T-helper 2 cell treated with Interferon-gamma antibody and Interleukin-4, amounts not matched to agents 5 μg/mL and 100 μg/mL, for 36 hours (primary cell): Measurements from ENCODE around the gene ASIC2.

ENCODE experiments used
- DNase-seq: peaks from one replicate; pipeline ENCODE4 v3.0.0; 2021; ENCODE audit warnings: low spot score
- H3K27ac Mint-ChIP-seq: one replicate; pipeline ENCODE4 v1.8.0; 2021; ENCODE audit warnings: mild to moderate bottlenecking, mixed read lengths
- H3K27me3 Mint-ChIP-seq: one replicate; pipeline ENCODE4 v1.8.0; 2021; ENCODE audit warnings: low read depth, mixed read lengths
- H3K36me3 Mint-ChIP-seq: one replicate; pipeline ENCODE4 v1.8.0; 2021; ENCODE audit warnings: low read depth, mixed read lengths
- H3K4me1 Mint-ChIP-seq: one replicate; pipeline ENCODE4 v1.8.0; 2021; ENCODE audit warnings: low read depth, mixed read lengths
- H3K4me3 Mint-ChIP-seq: one replicate; pipeline ENCODE4 v1.8.0; 2022; ENCODE audit warnings: mild to moderate bottlenecking, moderate library complexity, mixed read lengths
- H3K9me3 Mint-ChIP-seq: one replicate; pipeline ENCODE4 v1.8.0; 2021; ENCODE audit warnings: mixed read lengths

Gene ASIC2

GRCh38 chr17:33292981-33293867 is at the start of gene ASIC2:
TSS of gene ASIC2 (minus strand) at chr17:33293295.
- no peak within 1 kb of the TSS for H3K4me3 Mint-ChIP-seq
- H3K9me3 Mint-ChIP-seq, result no peaks in the 10 kb centered on the region
- H3K36me3 Mint-ChIP-seq, result no peaks in the 10 kb centered on the region
- no peak within 1 kb of the TSS for H3K27ac Mint-ChIP-seq
- H3K4me1 Mint-ChIP-seq, result peaks cover 2% of the 10 kb centered on the region
- H3K27me3 Mint-ChIP-seq, result peaks cover 52% of the 10 kb centered on the region
- no peak for DNase-seq

- Mint-ChIP-seq H3K4me3 (no peak overlapping the region), H3K27me3 (no peaks in the 10 kb centered on the region), H3K9me3 (no peaks in the 10 kb centered on the region), H3K27ac (no peak overlapping the region), H3K36me3 (no peaks in the 10 kb centered on the region), H3K4me1 (no peaks in the 10 kb centered on the region)
- no peak for DNase-seq
Observed at GRCh38 chr17:33342025-33342424, 48.9 kb upstream of the ASIC2 start.

GRCh38 chr17:33338242-33338641 is 45.1 kb upstream of the ASIC2 start:
- Mint-ChIP-seq H3K27me3 (no peaks in the 10 kb centered on the region), H3K9me3 (no peaks in the 10 kb centered on the region), H3K27ac (no peak overlapping the region), H3K4me3 (no peak overlapping the region), H3K36me3 (no peaks in the 10 kb centered on the region), H3K4me1 (no peaks in the 10 kb centered on the region)
- no peak for DNase-seq

GRCh38 chr17:33335491-33336173 is 42.5 kb upstream of the ASIC2 start:
- Mint-ChIP-seq H3K4me1 (no peaks in the 10 kb centered on the region), H3K36me3 (no peaks in the 10 kb centered on the region), H3K9me3 (no peaks in the 10 kb centered on the region), H3K4me3 (no peak overlapping the region), H3K27ac (no peak overlapping the region), H3K27me3 (no peaks in the 10 kb centered on the region)
- DNase-seq, result no peak

GRCh38 chr17:33334703-33335102 is 41.6 kb upstream of the ASIC2 start:
- no peaks in the 10 kb centered on the region for H3K36me3 Mint-ChIP-seq
- H3K27me3 Mint-ChIP-seq, result no peaks in the 10 kb centered on the region
- no peak for DNase-seq

GRCh38 chr17:33330877-33331276 is 37.8 kb upstream of the ASIC2 start:
- Mint-ChIP-seq H3K27ac (no peak overlapping the region), H3K36me3 (no peaks in the 10 kb centered on the region), H3K27me3 (no peaks in the 10 kb centered on the region), H3K4me3 (no peak overlapping the region), H3K4me1 (no peaks in the 10 kb centered on the region), H3K9me3 (no peaks in the 10 kb centered on the region)
- no peak for DNase-seq

More at GRCh38 chr17:33334703-33335102, 41.6 kb upstream of the ASIC2 start:
- Mint-ChIP-seq H3K27ac (no peak overlapping the region), H3K4me3 (no peak overlapping the region), H3K4me1 (no peaks in the 10 kb centered on the region), H3K9me3 (no peaks in the 10 kb centered on the region)

GRCh38 chr17:33328129-33328528 is 35.0 kb upstream of the ASIC2 start:
- DNase-seq, result no peak

GRCh38 chr17:33324736-33325135 is 31.6 kb upstream of the ASIC2 start:
- no peaks in the 10 kb centered on the region for H3K27me3 Mint-ChIP-seq
- no peaks in the 10 kb centered on the region for H3K4me1 Mint-ChIP-seq
- no peak overlapping the region for H3K4me3 Mint-ChIP-seq
- H3K36me3 Mint-ChIP-seq, result no peaks in the 10 kb centered on the region
- DNase-seq, result no peak
- no peak overlapping the region for H3K27ac Mint-ChIP-seq
- H3K9me3 Mint-ChIP-seq, result no peaks in the 10 kb centered on the region

More at GRCh38 chr17:33328129-33328528, 35.0 kb upstream of the ASIC2 start:
- no peaks in the 10 kb centered on the region for H3K4me1 Mint-ChIP-seq
- H3K4me3 Mint-ChIP-seq, result no peak overlapping the region
- no peak overlapping the region for H3K27ac Mint-ChIP-seq
- H3K27me3 Mint-ChIP-seq, result no peaks in the 10 kb centered on the region
- H3K9me3 Mint-ChIP-seq, result no peaks in the 10 kb centered on the region
- no peaks in the 10 kb centered on the region for H3K36me3 Mint-ChIP-seq

- no peaks in the 10 kb centered on the region for H3K36me3 Mint-ChIP-seq
- H3K9me3 Mint-ChIP-seq, result no peaks in the 10 kb centered on the region
- no peaks in the 10 kb centered on the region for H3K27me3 Mint-ChIP-seq
Observed at GRCh38 chr17:33322063-33322462, 29.0 kb upstream of the ASIC2 start.

GRCh38 chr17:33318241-33318640 is 25.1 kb upstream of the ASIC2 start:
- no peak for DNase-seq
- Mint-ChIP-seq H3K27me3 (no peaks in the 10 kb centered on the region), H3K9me3 (no peaks in the 10 kb centered on the region), H3K27ac (no peak overlapping the region), H3K36me3 (no peaks in the 10 kb centered on the region), H3K4me1 (no peaks in the 10 kb centered on the region), H3K4me3 (no peak overlapping the region)

More at GRCh38 chr17:33322063-33322462, 29.0 kb upstream of the ASIC2 start:
- Mint-ChIP-seq H3K4me3 (no peak overlapping the region), H3K4me1 (no peaks in the 10 kb centered on the region), H3K27ac (no peak overlapping the region)
- DNase-seq, result no peak

GRCh38 chr17:33316746-33317145 is 23.7 kb upstream of the ASIC2 start:
- no peaks in the 10 kb centered on the region for H3K4me1 Mint-ChIP-seq
- no peak overlapping the region for H3K27ac Mint-ChIP-seq
- no peaks in the 10 kb centered on the region for H3K9me3 Mint-ChIP-seq
- H3K27me3 Mint-ChIP-seq, result no peaks in the 10 kb centered on the region
- no peak overlapping the region for H3K4me3 Mint-ChIP-seq
- no peaks in the 10 kb centered on the region for H3K36me3 Mint-ChIP-seq
- DNase-seq, result no peak

- DNase-seq, result no peak
- Mint-ChIP-seq H3K27me3 (peaks cover 5% of the 10 kb centered on the region), H3K36me3 (no peaks in the 10 kb centered on the region), H3K27ac (no peak overlapping the region), H3K4me1 (no peaks in the 10 kb centered on the region), H3K4me3 (no peak overlapping the region), H3K9me3 (no peaks in the 10 kb centered on the region)
Observed at GRCh38 chr17:33310296-33310695, 17.2 kb upstream of the ASIC2 start.

- no peak for DNase-seq
- Mint-ChIP-seq H3K27me3 (peaks cover 9% of the 10 kb centered on the region), H3K36me3 (no peaks in the 10 kb centered on the region), H3K27ac (no peak overlapping the region), H3K4me1 (peaks cover 12% of the 10 kb centered on the region), H3K9me3 (no peaks in the 10 kb centered on the region), H3K4me3 (no peak overlapping the region)
Observed at GRCh38 chr17:33303254-33303653, 10.2 kb upstream of the ASIC2 start.

GRCh38 chr17:33302394-33302793 is 9.3 kb upstream of the ASIC2 start:
- H3K4me1 Mint-ChIP-seq, result peaks cover 12% of the 10 kb centered on the region
- H3K36me3 Mint-ChIP-seq, result no peaks in the 10 kb centered on the region
- no peak overlapping the region for H3K27ac Mint-ChIP-seq
- H3K4me3 Mint-ChIP-seq, result no peak overlapping the region
- peaks cover 9% of the 10 kb centered on the region for H3K27me3 Mint-ChIP-seq
- no peaks in the 10 kb centered on the region for H3K9me3 Mint-ChIP-seq
- DNase-seq, result no peak
